OCI-LY1 (cell line): ENCODE measurements around the gene TIMMDC1.
"Not testable (repeated sequence)": the region's sequence is repeated elsewhere in the genome, so short reads cannot be mapped to it uniquely, and the experiment has no call there.

Source experiments
- H2AFZ ChIP-seq: fragments of 200-600 bp; sonication (generic), shearing (Covaris generic); 2 replicates; pipeline ENCODE4 v1.6.0; 2014; ENCODE audit warnings: antibody characterized with exemption, mild to moderate bottlenecking, low read length
- H3F3A ChIP-seq: fragments of 200-600 bp; sonication (generic), shearing (Covaris generic); 2 replicates; pipeline ENCODE4 v1.6.0; 2014; ENCODE audit warnings: mild to moderate bottlenecking, antibody characterized with exemption, low read length, moderate library complexity; ENCODE audit not compliant: insufficient read depth
- H3K27ac ChIP-seq: fragments of 200-600 bp; sonication (generic); 2 replicates; pipeline ENCODE4 v1.5.1; 2014; ENCODE audit warnings: low read length, mixed run types, mild to moderate bottlenecking, low read depth; ENCODE audit not compliant: poor library complexity, severe bottlenecking
- H3K27me3 ChIP-seq: fragments of 200-600 bp; sonication (generic); 2 replicates; pipeline ENCODE4 v1.6.0; 2014; ENCODE audit warnings: antibody characterized with exemption, mild to moderate bottlenecking, low read length, moderate library complexity; ENCODE audit not compliant: insufficient read depth
- H3K36me3 ChIP-seq: fragments of 200-600 bp; sonication (generic); 2 replicates; pipeline ENCODE4 v1.6.1; 2014; ENCODE audit warnings: mild to moderate bottlenecking, antibody characterized with exemption, low read length, moderate library complexity, mixed read lengths; ENCODE audit not compliant: insufficient read depth
- H3K4me1 ChIP-seq: fragments of 200-600 bp; sonication (generic); 2 replicates; pipeline ENCODE4 v1.5.1; 2014; ENCODE audit warnings: mild to moderate bottlenecking, low read length, moderate library complexity; ENCODE audit not compliant: insufficient read depth, severe bottlenecking
- H3K4me2 ChIP-seq: fragments of 200-600 bp; sonication (generic), shearing (Covaris generic); 2 replicates; pipeline ENCODE4 v1.6.1; 2014; ENCODE audit warnings: low read length
- H3K4me3 ChIP-seq: fragments of 200-600 bp; sonication (generic); 2 replicates; pipeline ENCODE4 v1.5.1; 2014; ENCODE audit warnings: low read length, low read depth, mild to moderate bottlenecking, mixed read lengths; ENCODE audit not compliant: poor library complexity, severe bottlenecking
- H3K79me2 ChIP-seq: fragments of 200-600 bp; shearing (Covaris generic); 2 replicates; pipeline ENCODE4 v1.6.1; 2016; ENCODE audit warnings: mixed run types, low read length, mixed read lengths; ENCODE audit not compliant: insufficient read depth
- H3K9ac ChIP-seq: fragments of 200-600 bp; sonication (generic), shearing (Covaris generic); 2 replicates; pipeline ENCODE4 v1.6.1; 2014; ENCODE audit warnings: mild to moderate bottlenecking, low read length, mixed read lengths
- H3K9me2 ChIP-seq: fragments of 200-600 bp; sonication (generic), shearing (Covaris generic); 2 replicates; pipeline ENCODE4 v1.6.1; 2014; ENCODE audit warnings: low read depth, mild to moderate bottlenecking, low read length, mixed read lengths
- H3K9me3 ChIP-seq: fragments of 200-600 bp; shearing (Covaris generic); 2 replicates; pipeline ENCODE4 v1.6.1; 2014; ENCODE audit warnings: low read length, mixed read lengths
- H4K20me1 ChIP-seq: fragments of 200-600 bp; sonication (generic), shearing (Covaris generic); 2 replicates; pipeline ENCODE4 v1.6.0; 2016; ENCODE audit warnings: mild to moderate bottlenecking, low read length; ENCODE audit not compliant: insufficient read depth
- EZH2 ChIP-seq: fragments of 200-600 bp; sonication (generic), shearing (Covaris generic); IDR thresholded peaks from 2 replicates; pipeline ENCODE4 v1.8.0; 2017; ENCODE audit warnings: borderline replicate concordance, mixed run types, mild to moderate bottlenecking, antibody characterized with exemption, low read length, moderate library complexity, mixed read lengths
- TF ChIP-seq, protein P1 (sequence below): fragments of 200-600 bp; sonication (generic), shearing (Covaris generic); IDR thresholded peaks from 2 replicates; pipeline ENCODE4 v1.5.1; 2017; ENCODE audit warnings: mild to moderate bottlenecking, antibody characterized with exemption, low read length, moderate library complexity, mixed read lengths

The TIMMDC1 gene

DNA sequence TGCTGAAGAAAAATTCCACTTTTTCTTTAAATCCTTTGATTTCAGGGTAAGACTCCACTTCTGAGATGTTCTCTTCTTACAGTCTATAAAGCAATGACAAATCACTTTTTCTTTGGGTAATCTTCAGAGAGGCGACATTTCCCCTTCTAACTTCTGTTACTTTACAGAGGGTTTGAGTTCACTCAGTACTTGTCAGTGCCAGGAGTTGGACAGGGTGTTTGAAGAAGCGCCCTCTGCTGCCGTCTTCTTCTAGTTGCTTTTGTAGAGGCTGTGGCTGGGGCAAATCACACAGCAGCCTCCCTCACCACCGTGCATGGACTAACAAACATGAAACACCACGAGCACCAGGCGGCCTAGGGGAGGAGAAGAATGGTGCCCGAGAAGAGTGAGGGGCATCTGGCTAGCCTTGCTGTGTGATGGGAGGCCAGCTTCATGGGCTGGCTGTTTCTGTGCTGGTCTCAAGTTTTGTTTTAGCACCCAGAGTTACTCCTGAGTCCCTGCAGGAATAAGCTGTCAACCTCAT, 61.2 kb downstream of the TIMMDC1 start, which contains the start of gene CD80:
Gene CD80 (minus strand): TSS at position 174 of the 523 bp plus-strand sequence. CDS start 1,886 bp downstream, outside the sequence.
- H3K9me3 ChIP-seq: no peaks in the 10 kb centered on the region
- H3K27ac ChIP-seq: peak within 1 kb of the TSS; percentile 21
- H3K4me2 ChIP-seq: peak within 1 kb of the TSS; percentile 49
- TF ChIP-seq EZH2: no peak
- TF ChIP-seq, protein P1, sequence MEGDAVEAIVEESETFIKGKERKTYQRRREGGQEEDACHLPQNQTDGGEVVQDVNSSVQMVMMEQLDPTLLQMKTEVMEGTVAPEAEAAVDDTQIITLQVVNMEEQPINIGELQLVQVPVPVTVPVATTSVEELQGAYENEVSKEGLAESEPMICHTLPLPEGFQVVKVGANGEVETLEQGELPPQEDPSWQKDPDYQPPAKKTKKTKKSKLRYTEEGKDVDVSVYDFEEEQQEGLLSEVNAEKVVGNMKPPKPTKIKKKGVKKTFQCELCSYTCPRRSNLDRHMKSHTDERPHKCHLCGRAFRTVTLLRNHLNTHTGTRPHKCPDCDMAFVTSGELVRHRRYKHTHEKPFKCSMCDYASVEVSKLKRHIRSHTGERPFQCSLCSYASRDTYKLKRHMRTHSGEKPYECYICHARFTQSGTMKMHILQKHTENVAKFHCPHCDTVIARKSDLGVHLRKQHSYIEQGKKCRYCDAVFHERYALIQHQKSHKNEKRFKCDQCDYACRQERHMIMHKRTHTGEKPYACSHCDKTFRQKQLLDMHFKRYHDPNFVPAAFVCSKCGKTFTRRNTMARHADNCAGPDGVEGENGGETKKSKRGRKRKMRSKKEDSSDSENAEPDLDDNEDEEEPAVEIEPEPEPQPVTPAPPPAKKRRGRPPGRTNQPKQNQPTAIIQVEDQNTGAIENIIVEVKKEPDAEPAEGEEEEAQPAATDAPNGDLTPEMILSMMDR: peak; percentile 52
- H3K27me3 ChIP-seq: no peaks in the 10 kb centered on the region
- no peaks in the 10 kb centered on the region for H4K20me1 ChIP-seq
- H3K4me1 ChIP-seq: peaks cover 41% of the 10 kb centered on the region
- H2AFZ ChIP-seq: peak within 1 kb of the TSS; percentile 52; the same call in 1 of the 2 replicates
- 0 out of 2 replicates have a peak, but pooled peaks cover 6% of the 10 kb centered on the region for H3K36me3 ChIP-seq
- H3K79me2 ChIP-seq: no peaks in the 10 kb centered on the region
- no peaks in the 10 kb centered on the region for H3F3A ChIP-seq
- no peaks in the 10 kb centered on the region for H3K9me2 ChIP-seq
- peak within 1 kb of the TSS; percentile 53 for H3K4me3 ChIP-seq
- H3K9ac ChIP-seq: peak within 1 kb of the TSS; percentile 49

DNA sequence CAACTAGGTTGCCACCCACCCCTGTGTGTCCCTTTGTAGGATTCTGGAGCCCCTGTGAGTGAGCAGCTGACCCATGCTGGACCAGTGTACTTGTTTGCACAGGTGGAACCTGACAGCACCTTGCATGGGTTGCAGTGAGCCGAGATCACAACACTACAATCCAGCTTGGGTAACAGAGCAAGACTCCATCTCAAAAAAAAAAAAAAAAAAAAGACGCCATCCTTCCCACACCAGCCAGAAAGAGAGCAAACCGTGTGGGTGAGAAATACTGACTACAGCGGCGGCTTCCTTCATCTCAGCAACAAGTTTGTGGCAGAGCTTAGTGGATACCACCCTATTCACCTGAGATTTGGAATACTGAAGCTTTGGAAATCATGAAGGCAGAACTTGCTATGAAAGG, 61.8 kb downstream of the TIMMDC1 start:
- Histone ChIP-seq H3F3A (no peaks in the 10 kb centered on the region), H3K27me3 (no peaks in the 10 kb centered on the region), H3K4me3 (peak overlapping the region; percentile 1), H3K27ac (peak overlapping the region; percentile 21), H3K9me3 (no peaks in the 10 kb centered on the region), H3K4me1 (peaks cover 39% of the 10 kb centered on the region), H3K36me3 (0 out of 2 replicates have a peak, but pooled peaks cover 6% of the 10 kb centered on the region), H4K20me1 (no peaks in the 10 kb centered on the region), H3K9me2 (no peaks in the 10 kb centered on the region), H3K4me2 (peak overlapping the region; percentile 26; the same call in 1 of the 2 replicates), H3K79me2 (no peaks in the 10 kb centered on the region), H2AFZ (no peak overlapping the region), H3K9ac (no peak overlapping the region)
- TF ChIP-seq, protein P1: no peak
- no peak for TF ChIP-seq EZH2

DNA sequence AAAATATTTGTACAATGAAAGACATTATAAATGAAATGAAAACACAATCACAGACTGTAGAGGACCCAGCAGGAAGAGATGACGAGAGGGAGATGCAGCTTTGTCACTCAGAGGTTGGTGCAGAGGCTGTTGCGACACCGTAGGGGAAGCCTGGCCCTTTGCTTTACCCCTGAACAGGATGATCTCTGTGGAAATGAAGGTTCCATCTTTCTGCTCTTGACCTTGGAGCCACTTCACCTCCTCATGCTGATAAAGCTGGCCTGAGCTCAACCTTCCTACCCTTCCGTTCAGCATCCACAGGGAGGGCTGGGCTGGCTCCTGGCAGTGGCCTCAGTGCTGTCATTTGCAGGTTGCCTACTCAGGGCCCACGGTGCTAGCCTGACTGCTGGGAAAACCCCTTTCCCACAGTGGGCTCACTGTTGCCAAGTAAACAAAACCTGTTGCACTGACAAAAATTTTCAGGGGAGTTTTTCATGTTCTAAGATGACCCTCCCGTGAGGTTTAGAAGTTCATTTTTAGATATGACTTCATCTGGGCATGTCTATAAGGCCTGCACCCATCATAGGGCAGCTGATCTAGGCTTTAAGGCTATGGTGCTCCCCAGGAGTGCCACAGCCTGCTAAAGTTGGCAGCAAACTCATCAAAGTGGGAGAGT, 64.1 kb downstream of the TIMMDC1 start:
- H2AFZ ChIP-seq: 0 out of 2 replicates have a peak overlapping the region, but pooled peaks have one; percentile 32
- H3K4me2 ChIP-seq: no peak overlapping the region; the same call in 1 of the 2 replicates
- no peaks in the 10 kb centered on the region for H3F3A ChIP-seq
- H3K9me3 ChIP-seq: no peaks in the 10 kb centered on the region
- no peak overlapping the region for H3K4me3 ChIP-seq
- no peaks in the 10 kb centered on the region for H3K79me2 ChIP-seq
- H3K27ac ChIP-seq: peak overlapping the region; percentile 34
- H3K9me2 ChIP-seq: no peaks in the 10 kb centered on the region
- peaks cover 29% of the 10 kb centered on the region for H3K4me1 ChIP-seq
- H4K20me1 ChIP-seq: no peaks in the 10 kb centered on the region
- H3K27me3 ChIP-seq: no peaks in the 10 kb centered on the region
- no peak for TF ChIP-seq EZH2
- TF ChIP-seq, protein P1: no peak
- H3K9ac ChIP-seq: no peak overlapping the region; the same call in 1 of the 2 replicates
- 0 out of 2 replicates have a peak, but pooled peaks cover under 1% of the 10 kb centered on the region for H3K36me3 ChIP-seq

DNA sequence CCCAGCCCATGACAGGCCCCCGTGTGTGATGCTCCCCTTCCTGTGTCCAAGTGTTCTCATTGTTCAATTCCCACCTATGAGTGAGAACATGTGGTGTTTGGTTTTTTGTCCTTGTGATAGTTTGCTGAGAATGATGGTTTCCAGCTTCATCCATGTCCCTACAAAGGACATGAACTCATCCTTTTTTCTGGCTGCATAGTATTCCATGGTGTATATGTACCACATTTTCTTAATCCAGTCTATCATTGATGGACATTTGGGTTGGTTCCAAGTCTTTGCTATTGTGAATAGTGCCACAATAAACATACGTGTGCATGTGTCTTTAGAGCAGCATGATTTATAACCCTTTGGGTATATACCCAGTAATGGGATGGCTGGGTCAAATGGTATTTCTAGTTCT, 65.0 kb downstream of the TIMMDC1 start:
- not testable (repeated sequence) for H2AFZ ChIP-seq, H3K9ac ChIP-seq, H3K4me3 ChIP-seq, H3F3A ChIP-seq, H3K4me2 ChIP-seq, H3K9me3 ChIP-seq, H3K36me3 ChIP-seq, H4K20me1 ChIP-seq, H3K79me2 ChIP-seq, H3K27me3 ChIP-seq, H3K27ac ChIP-seq, H3K9me2 ChIP-seq
- peaks cover 26% of the 10 kb centered on the region for H3K4me1 ChIP-seq
